ENCODE results near the gene OR5M10.
"Not testable (repeated sequence)": the region's sequence is repeated elsewhere in the genome, so short reads cannot be mapped to it uniquely, and the experiment has no call there.

Gene OR5M10

DNA sequence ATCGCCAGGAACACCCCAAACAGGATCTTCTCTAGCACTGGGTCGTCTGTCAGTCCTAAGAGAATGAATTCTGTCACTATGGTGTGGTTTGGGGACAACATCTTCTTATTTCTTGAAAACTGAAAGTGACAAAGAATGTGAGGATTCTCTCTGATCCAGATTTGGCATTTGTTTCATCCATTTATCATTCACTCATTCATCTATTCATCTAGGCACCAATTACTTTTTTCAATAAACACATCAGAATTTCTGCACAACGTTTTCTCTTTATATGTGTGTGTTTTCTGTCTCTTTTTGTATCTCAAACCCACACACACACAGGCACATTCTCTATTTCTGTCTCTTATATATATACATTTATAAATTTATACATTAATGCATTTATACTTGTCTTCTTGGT lies at the start of gene OR5M10:
Gene OR5M10 (minus strand): TSS at position 101 of the 400 bp plus-strand sequence. CDS start 0 bp downstream, at position 101.
- H3K27ac ChIP-seq (ENCODE audit: low read length): no peak within 1 kb of the TSS
- no peaks in the 10 kb centered on the region for H3K4me1 ChIP-seq (ENCODE audit: control insufficient read depth, insufficient read depth, low read length)
- no peak within 1 kb of the TSS for H3K9ac ChIP-seq (ENCODE audit: low read length in 2 of 2)
- H3K27me3 ChIP-seq (ENCODE audit: control insufficient read depth in 1 of 2, insufficient read depth in 2 of 2, low read length in 2 of 2): no peaks in the 10 kb centered on the region
- no peaks in the 10 kb centered on the region for H3K36me3 ChIP-seq (ENCODE audit: control insufficient read depth in 2 of 2, insufficient read depth in 2 of 2, low read length in 2 of 2)
- H3K9me3 ChIP-seq (ENCODE audit: control insufficient read depth in 2 of 2, low read length in 2 of 2): no peaks in the 10 kb centered on the region
- H3K4me3 ChIP-seq (ENCODE audit: low read length in 2 of 2): no peak within 1 kb of the TSS

DNA sequence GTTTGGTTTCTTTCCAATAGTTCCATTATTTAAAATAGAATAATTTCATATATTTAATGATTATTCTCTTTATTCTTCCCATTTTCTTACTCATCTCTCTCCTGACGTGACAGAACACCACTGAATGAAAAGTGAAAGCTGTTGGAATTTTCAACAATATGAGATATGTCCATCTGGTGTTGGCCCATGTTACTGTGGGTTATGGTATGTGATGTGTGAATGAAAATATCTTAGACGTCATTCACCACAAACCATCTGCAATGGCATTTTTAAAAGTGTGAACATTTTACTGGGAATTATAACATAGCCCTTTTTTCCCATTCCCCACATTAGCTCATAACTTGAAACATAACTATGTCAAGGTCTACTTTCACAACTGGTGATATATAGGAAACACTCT lies 48.4 kb upstream of the OR5M10 start:
- Histone ChIP-seq H3K27ac (ENCODE audit: low read length) (no peak overlapping the region), H3K9me3 (ENCODE audit: control insufficient read depth in 2 of 2, low read length in 2 of 2) (no peaks in the 10 kb centered on the region), H3K4me3 (ENCODE audit: low read length in 2 of 2) (no peak overlapping the region), H3K4me1 (ENCODE audit: control insufficient read depth, insufficient read depth, low read length) (no peaks in the 10 kb centered on the region), H3K36me3 (ENCODE audit: control insufficient read depth in 2 of 2, insufficient read depth in 2 of 2, low read length in 2 of 2) (no peaks in the 10 kb centered on the region), H3K9ac (ENCODE audit: low read length in 2 of 2) (no peak overlapping the region), H3K27me3 (ENCODE audit: control insufficient read depth in 1 of 2, insufficient read depth in 2 of 2, low read length in 2 of 2) (no peaks in the 10 kb centered on the region)

DNA sequence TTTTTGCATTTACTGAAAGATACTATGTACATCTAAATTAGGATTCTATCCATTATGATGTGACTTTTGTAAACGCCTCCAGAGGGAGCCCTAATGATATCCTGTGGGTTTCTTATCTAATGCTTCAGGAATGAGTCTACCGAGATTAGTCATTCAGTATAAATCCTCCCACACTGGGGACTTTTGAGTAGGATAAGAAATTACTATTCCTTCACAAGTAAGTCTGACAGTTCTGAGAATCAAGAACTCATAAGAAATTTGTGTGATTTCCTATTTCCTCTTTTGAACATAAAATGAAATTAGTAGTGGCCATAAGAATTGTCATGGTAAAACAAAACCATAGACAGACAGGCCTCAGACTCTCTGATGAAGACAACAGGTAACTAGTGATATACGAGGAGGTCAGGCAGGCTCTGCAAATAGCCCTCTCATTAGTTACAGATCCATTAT lies 47.2 kb upstream of the OR5M10 start:
- Histone ChIP-seq H3K27me3 (ENCODE audit: control insufficient read depth in 1 of 2, insufficient read depth in 2 of 2, low read length in 2 of 2) (no peaks in the 10 kb centered on the region), H3K9ac (ENCODE audit: low read length in 2 of 2) (no peak overlapping the region), H3K4me3 (ENCODE audit: low read length in 2 of 2) (no peak overlapping the region), H3K27ac (ENCODE audit: low read length) (no peak overlapping the region), H3K36me3 (ENCODE audit: control insufficient read depth in 2 of 2, insufficient read depth in 2 of 2, low read length in 2 of 2) (no peaks in the 10 kb centered on the region), H3K9me3 (ENCODE audit: control insufficient read depth in 2 of 2, low read length in 2 of 2) (no peaks in the 10 kb centered on the region), H3K4me1 (ENCODE audit: control insufficient read depth, insufficient read depth, low read length) (no peaks in the 10 kb centered on the region)

GRCh38 chr11:56611174-56611573 lies 33.7 kb upstream of the OR5M10 start:
- H3K9ac ChIP-seq (ENCODE audit: low read length in 2 of 2): no peak overlapping the region
- no peaks in the 10 kb centered on the region for H3K4me1 ChIP-seq (ENCODE audit: control insufficient read depth, insufficient read depth, low read length)
- H3K4me3 ChIP-seq (ENCODE audit: low read length in 2 of 2): no peak overlapping the region
- no peaks in the 10 kb centered on the region for H3K36me3 ChIP-seq (ENCODE audit: control insufficient read depth in 2 of 2, insufficient read depth in 2 of 2, low read length in 2 of 2)
- no peaks in the 10 kb centered on the region for H3K27me3 ChIP-seq (ENCODE audit: control insufficient read depth in 1 of 2, insufficient read depth in 2 of 2, low read length in 2 of 2)
- H3K27ac ChIP-seq (ENCODE audit: low read length): no peak overlapping the region
- H3K9me3 ChIP-seq (ENCODE audit: control insufficient read depth in 2 of 2, low read length in 2 of 2): no peaks in the 10 kb centered on the region

DNA sequence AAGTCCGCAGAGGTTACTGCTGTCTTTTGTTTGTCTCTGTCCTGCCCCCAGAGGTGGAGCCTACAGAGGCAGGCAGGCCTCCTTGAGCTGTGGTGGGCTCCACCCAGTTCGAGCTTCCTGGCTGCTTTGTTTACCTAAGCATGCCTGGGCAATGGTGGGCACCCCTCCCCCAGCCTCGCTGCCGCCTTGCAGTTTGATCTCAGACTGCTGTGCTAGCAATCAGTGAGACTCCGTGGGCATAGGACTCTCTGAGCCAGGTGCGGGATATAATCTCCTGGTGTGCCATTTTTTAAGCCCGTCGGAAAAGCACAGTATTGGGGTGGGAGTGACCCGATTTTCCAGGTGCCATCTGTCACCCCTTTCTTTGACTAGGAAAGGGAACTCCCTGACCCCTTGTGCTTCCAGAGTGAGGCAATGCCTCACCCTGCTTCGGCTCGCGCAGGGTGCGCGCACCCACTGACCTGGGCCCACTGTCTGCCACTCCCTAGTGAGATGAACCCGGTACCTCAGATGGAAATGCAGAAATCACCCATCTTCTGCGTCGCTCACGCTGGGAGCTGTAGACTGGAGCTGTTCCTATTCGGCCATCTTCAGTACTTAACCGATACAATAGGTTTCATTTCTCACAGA lies 14.7 kb upstream of the OR5M10 start:
- H3K36me3 ChIP-seq (ENCODE audit: control insufficient read depth in 2 of 2, insufficient read depth in 2 of 2, low read length in 2 of 2); H3K9ac ChIP-seq (ENCODE audit: low read length in 2 of 2); H3K27me3 ChIP-seq (ENCODE audit: control insufficient read depth in 1 of 2, insufficient read depth in 2 of 2, low read length in 2 of 2); H3K9me3 ChIP-seq (ENCODE audit: control insufficient read depth in 2 of 2, low read length in 2 of 2); H3K4me1 ChIP-seq (ENCODE audit: control insufficient read depth, insufficient read depth, low read length); H3K4me3 ChIP-seq (ENCODE audit: low read length in 2 of 2); H3K27ac ChIP-seq (ENCODE audit: low read length): not testable (repeated sequence)

DNA sequence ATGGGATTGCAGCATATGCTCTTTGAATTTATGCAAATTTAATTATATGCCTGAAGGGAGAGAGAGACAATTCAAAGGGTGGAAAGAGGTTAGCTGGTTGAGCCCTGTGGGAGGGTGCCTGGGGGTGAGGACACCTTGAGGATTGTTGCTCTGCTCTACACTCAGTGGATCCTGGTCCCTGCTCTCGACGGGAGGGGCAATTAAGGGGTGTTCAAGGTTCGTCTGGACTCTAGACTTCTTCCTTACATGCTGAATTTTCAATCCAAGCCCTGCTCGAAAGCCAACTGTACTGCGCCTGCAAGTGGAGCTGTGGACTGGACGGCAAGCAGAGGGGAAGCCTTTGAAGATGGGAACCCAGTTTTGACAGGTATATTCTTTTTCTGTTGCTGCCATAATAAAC lies 18.9 kb downstream of the OR5M10 start:
- H3K27ac ChIP-seq (ENCODE audit: low read length): no peak overlapping the region
- H3K36me3 ChIP-seq (ENCODE audit: control insufficient read depth in 2 of 2, insufficient read depth in 2 of 2, low read length in 2 of 2): no peaks in the 10 kb centered on the region
- H3K4me3 ChIP-seq (ENCODE audit: low read length in 2 of 2): no peak overlapping the region
- H3K4me1 ChIP-seq (ENCODE audit: control insufficient read depth, insufficient read depth, low read length): no peaks in the 10 kb centered on the region
- H3K9me3 ChIP-seq (ENCODE audit: control insufficient read depth in 2 of 2, low read length in 2 of 2): no peaks in the 10 kb centered on the region
- H3K27me3 ChIP-seq (ENCODE audit: control insufficient read depth in 1 of 2, insufficient read depth in 2 of 2, low read length in 2 of 2): no peaks in the 10 kb centered on the region
- no peak overlapping the region for H3K9ac ChIP-seq (ENCODE audit: low read length in 2 of 2)

GRCh38 chr11:56554691-56555090 lies 22.8 kb downstream of the OR5M10 start:
- not testable (repeated sequence) for H3K27ac ChIP-seq (ENCODE audit: low read length); H3K4me3 ChIP-seq (ENCODE audit: low read length in 2 of 2); H3K27me3 ChIP-seq (ENCODE audit: control insufficient read depth in 1 of 2, insufficient read depth in 2 of 2, low read length in 2 of 2); H3K9ac ChIP-seq (ENCODE audit: low read length in 2 of 2); H3K9me3 ChIP-seq (ENCODE audit: control insufficient read depth in 2 of 2, low read length in 2 of 2); H3K36me3 ChIP-seq (ENCODE audit: control insufficient read depth in 2 of 2, insufficient read depth in 2 of 2, low read length in 2 of 2); H3K4me1 ChIP-seq (ENCODE audit: control insufficient read depth, insufficient read depth, low read length)

- Histone ChIP-seq H3K9me3 (ENCODE audit: control insufficient read depth in 2 of 2, low read length in 2 of 2) (peaks cover 0 to 6% of the 10 kb centered on the region in 2 donors), H3K36me3 (ENCODE audit: control insufficient read depth in 2 of 2, insufficient read depth in 2 of 2, low read length in 2 of 2) (no peaks in the 10 kb centered on the region), H3K4me1 (ENCODE audit: control insufficient read depth, insufficient read depth, low read length) (no peaks in the 10 kb centered on the region), H3K9ac (ENCODE audit: low read length in 2 of 2) (no peak overlapping the region), H3K27ac (ENCODE audit: low read length) (no peak overlapping the region), H3K27me3 (ENCODE audit: control insufficient read depth in 1 of 2, insufficient read depth in 2 of 2, low read length in 2 of 2) (no peaks in the 10 kb centered on the region), H3K4me3 (ENCODE audit: low read length in 2 of 2) (no peak overlapping the region)
Measured at GRCh38 chr11:56545531-56545930, 32.0 kb downstream of the OR5M10 start.

- Histone ChIP-seq H3K4me1 (ENCODE audit: control insufficient read depth, insufficient read depth, low read length) (no peaks in the 10 kb centered on the region), H3K9me3 (ENCODE audit: control insufficient read depth in 2 of 2, low read length in 2 of 2) (peaks cover 0 to 6% of the 10 kb centered on the region in 2 donors), H3K4me3 (ENCODE audit: low read length in 2 of 2) (no peak overlapping the region), H3K27me3 (ENCODE audit: control insufficient read depth in 1 of 2, insufficient read depth in 2 of 2, low read length in 2 of 2) (no peaks in the 10 kb centered on the region), H3K27ac (ENCODE audit: low read length) (no peak overlapping the region), H3K9ac (ENCODE audit: low read length in 2 of 2) (no peak overlapping the region), H3K36me3 (ENCODE audit: control insufficient read depth in 2 of 2, insufficient read depth in 2 of 2, low read length in 2 of 2) (no peaks in the 10 kb centered on the region)
Measured at GRCh38 chr11:56543739-56544138, 33.8 kb downstream of the OR5M10 start.

- H3K4me1 ChIP-seq (ENCODE audit: control insufficient read depth, insufficient read depth, low read length): no peaks in the 10 kb centered on the region
- H3K4me3 ChIP-seq (ENCODE audit: low read length in 2 of 2): no peak within 1 kb of the TSS
- no peak within 1 kb of the TSS for H3K27ac ChIP-seq (ENCODE audit: low read length)
- peaks cover 0 to 6% of the 10 kb centered on the region in 2 donors for H3K9me3 ChIP-seq (ENCODE audit: control insufficient read depth in 2 of 2, low read length in 2 of 2)
- H3K36me3 ChIP-seq (ENCODE audit: control insufficient read depth in 2 of 2, insufficient read depth in 2 of 2, low read length in 2 of 2): no peaks in the 10 kb centered on the region
- no peaks in the 10 kb centered on the region for H3K27me3 ChIP-seq (ENCODE audit: control insufficient read depth in 1 of 2, insufficient read depth in 2 of 2, low read length in 2 of 2)
- no peak within 1 kb of the TSS for H3K9ac ChIP-seq (ENCODE audit: low read length in 2 of 2)
Measured at GRCh38 chr11:56543157-56543556, 34.4 kb downstream of the OR5M10 start, which contains the start of gene OR5M11. Gene OR5M11, minus strand, starts transcription at chr11:56543257. Its CDS starts 0 bp downstream, at chr11:56543257.

- no peak overlapping the region for H3K27ac ChIP-seq (ENCODE audit: low read length)
- no peak overlapping the region for H3K4me3 ChIP-seq (ENCODE audit: low read length in 2 of 2)
- no peak overlapping the region for H3K9ac ChIP-seq (ENCODE audit: low read length in 2 of 2)
- H3K9me3 ChIP-seq (ENCODE audit: control insufficient read depth in 2 of 2, low read length in 2 of 2): no peaks in the 10 kb centered on the region
- no peaks in the 10 kb centered on the region for H3K27me3 ChIP-seq (ENCODE audit: control insufficient read depth in 1 of 2, insufficient read depth in 2 of 2, low read length in 2 of 2)
- no peaks in the 10 kb centered on the region for H3K36me3 ChIP-seq (ENCODE audit: control insufficient read depth in 2 of 2, insufficient read depth in 2 of 2, low read length in 2 of 2)
- no peaks in the 10 kb centered on the region for H3K4me1 ChIP-seq (ENCODE audit: control insufficient read depth, insufficient read depth, low read length)
Measured at GRCh38 chr11:56533054-56533740, 44.3 kb downstream of the OR5M10 start.

Measured in stomach smooth muscle (tissue), 2 donors.